ENCODE measurements around the gene HMCN1.

DNA sequence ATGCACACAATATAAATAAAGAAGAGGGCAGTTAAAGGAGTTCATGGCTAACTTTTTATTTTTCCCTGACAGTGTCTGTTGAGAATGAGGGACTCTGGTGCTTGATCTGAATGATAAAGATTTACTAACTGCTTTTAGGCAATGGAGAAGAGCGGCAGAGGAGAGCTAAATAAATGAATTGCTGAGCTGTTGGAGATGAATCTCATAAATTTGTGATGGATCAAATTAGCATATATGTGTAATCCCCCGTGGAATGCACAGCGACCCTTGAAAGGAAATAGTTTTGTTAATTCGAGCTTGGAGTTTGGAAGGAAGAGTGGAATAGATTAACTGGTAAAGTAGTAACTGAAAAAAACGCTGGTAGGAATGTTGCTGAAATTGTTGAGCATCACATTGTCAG is 40.2 kb downstream of the HMCN1 start:
- TF ChIP-seq CTCF (conservative IDR thresholded peaks at IDR 0.05) (no peak), EZH2 (IDR thresholded peaks at IDR 0.05; ENCODE audit: low read depth) (no peak)
